D721Med (cell line): Measurements from ENCODE around the gene CABLES2.

Experiments
- DNase-seq: peaks from one replicate; pipeline ENCODE4 v3.0.0; 2011; ENCODE audit warnings: low spot score; ENCODE audit not compliant: insufficient read length
- FAIRE-seq: peaks from 2 replicates; lab custom pipeline; 2011; peaks lifted over from hg19 to GRCh38; lab: Jason Lieb, UNC
- TF ChIP-seq, protein P1 (sequence below): IDR thresholded peaks from 2 replicates; pipeline ENCODE4 v1.5.1; 2012; ENCODE audit warnings: mild to moderate bottlenecking, control low read depth; ENCODE audit not compliant: insufficient read depth; ENCODE audit errors: missing control alignments

Gene CABLES2

DNA sequence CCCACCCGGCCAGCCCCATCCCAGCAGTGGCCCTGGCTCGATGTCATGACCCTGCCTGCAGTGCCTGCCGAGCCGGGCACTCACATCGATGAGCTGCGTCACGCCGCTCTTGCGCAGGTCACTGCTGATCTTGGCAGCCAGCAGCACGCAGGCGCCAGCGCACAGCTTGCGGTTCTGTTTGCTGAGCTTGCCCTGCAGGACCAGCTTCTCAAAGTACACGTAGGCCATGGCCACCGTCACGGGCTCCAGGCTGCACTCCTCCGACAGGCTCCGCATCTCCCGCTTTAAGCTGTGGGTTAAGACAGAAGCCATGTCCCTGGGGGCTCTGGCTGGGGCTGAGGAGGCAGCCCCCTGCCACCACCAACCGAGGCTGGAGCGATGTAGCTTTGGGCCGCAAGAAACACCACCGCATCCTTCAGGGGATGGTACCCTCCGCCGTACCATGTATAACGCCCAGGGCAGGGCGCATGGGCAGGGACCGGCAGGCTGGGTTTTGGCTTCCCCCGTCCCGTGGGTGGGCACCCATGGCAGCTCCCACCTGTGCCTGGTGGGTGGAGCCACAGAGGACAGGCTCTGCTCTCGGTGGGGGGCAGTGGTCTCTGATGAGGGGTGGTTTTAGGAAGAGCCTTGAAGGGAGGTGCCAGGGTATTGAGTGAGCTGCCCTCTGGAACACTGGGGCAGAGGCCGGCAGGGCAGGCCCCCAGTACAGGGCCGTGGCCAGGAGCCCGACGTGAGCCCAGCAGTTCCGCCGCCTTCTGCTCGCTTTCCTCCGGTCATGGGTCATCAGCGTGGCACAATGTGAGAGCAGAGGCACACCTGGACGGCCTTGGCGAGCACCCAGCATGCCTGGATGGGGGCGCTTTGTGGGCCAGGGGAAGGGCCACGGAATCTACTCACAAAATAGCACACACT, 15.7 kb downstream of the CABLES2 start:
- TF ChIP-seq, protein P1, sequence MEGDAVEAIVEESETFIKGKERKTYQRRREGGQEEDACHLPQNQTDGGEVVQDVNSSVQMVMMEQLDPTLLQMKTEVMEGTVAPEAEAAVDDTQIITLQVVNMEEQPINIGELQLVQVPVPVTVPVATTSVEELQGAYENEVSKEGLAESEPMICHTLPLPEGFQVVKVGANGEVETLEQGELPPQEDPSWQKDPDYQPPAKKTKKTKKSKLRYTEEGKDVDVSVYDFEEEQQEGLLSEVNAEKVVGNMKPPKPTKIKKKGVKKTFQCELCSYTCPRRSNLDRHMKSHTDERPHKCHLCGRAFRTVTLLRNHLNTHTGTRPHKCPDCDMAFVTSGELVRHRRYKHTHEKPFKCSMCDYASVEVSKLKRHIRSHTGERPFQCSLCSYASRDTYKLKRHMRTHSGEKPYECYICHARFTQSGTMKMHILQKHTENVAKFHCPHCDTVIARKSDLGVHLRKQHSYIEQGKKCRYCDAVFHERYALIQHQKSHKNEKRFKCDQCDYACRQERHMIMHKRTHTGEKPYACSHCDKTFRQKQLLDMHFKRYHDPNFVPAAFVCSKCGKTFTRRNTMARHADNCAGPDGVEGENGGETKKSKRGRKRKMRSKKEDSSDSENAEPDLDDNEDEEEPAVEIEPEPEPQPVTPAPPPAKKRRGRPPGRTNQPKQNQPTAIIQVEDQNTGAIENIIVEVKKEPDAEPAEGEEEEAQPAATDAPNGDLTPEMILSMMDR = no peak
- DNase-seq (no peak), FAIRE-seq (no peak)

- TF ChIP-seq, protein P1 = no peak
- DNase-seq (no peak), FAIRE-seq (no peak)
These were observed 16.5 kb downstream of the CABLES2 start for GRCh38 chr20:62390317-62391164.

GRCh38 chr20:62389601-62390087, 17.4 kb downstream of the CABLES2 start:
- DNase-seq (no peak), FAIRE-seq (no peak)
- TF ChIP-seq, protein P1 = no peak

- no peak for DNase-seq
- TF ChIP-seq, protein P1 = no peak
- FAIRE-seq = no peak
These were observed 18.1 kb downstream of the CABLES2 start for GRCh38 chr20:62388839-62389600.

- no peak for FAIRE-seq
- DNase-seq = no peak
- TF ChIP-seq, protein P1 = no peak
These were observed 19.0 kb downstream of the CABLES2 start for GRCh38 chr20:62387933-62388635.
